ENCODE results near the gene KPNB1. TPM values are rescaled to one million over a fixed set of nuclear protein-coding genes. Genes with fewer than 3 reads are reported as not detected.

The KPNB1 gene
- total RNA-seq, 1 experiment from 2014 or later = 742 TPM

DNA sequence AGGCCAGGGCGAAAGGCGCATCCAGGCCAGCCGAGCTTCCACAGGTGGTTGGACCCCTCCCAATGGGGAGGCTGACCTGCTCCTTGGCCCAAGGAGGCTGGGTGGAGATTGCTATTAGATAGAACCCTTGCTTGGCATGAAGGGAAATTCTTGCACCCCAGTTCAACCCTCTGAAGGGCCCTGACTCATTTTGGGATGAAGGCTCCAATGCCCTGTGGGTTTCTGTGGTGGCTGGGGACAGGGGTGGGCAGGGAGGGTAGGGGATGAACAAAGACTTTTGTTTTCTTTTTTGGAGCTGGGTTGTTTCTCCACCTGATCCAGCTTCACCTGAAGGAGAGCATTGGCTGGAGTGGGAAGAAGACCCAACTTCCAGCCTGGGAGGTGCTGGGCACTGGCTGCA lies 66.7 kb downstream of the KPNB1 start:
- Histone ChIP-seq H2AFZ (ENCODE audit: low read length) (no peak overlapping the region), H3K9ac (ENCODE audit: extremely low read depth, insufficient read length, low read length) (no peak overlapping the region), H2BK5ac (ENCODE audit: insufficient read length, low read length) (no peak overlapping the region), H3K4me1 (ENCODE audit: insufficient read depth, low read length) (no peaks in the 10 kb centered on the region), H3K27me3 (ENCODE audit: insufficient read depth, low read length) (peaks cover 2% of the 10 kb centered on the region; the same call in 1 of the 2 replicates), H2BK15ac (ENCODE audit: low read depth, low read length) (no peak overlapping the region), H3K4me2 (ENCODE audit: insufficient read depth, insufficient read length, low read length) (no peak overlapping the region), H4K5ac (ENCODE audit: insufficient read length, low read depth, low read length) (no peak overlapping the region), H3T11ph (ENCODE audit: low read length) (no peak overlapping the region), H3K56ac (ENCODE audit: insufficient read length, low read depth, low read length) (no peak overlapping the region), H3K14ac (ENCODE audit: insufficient read depth, low read length) (no peak overlapping the region; the same call in 1 of the 2 replicates), H2AK5ac (ENCODE audit: insufficient read length, low read length) (no peak overlapping the region), H3K18ac (ENCODE audit: insufficient read length, low read depth, low read length) (no peak overlapping the region), H3K27ac (ENCODE audit: insufficient read length, low read depth, low read length) (no peak overlapping the region), H2BK120ac (ENCODE audit: low read depth, low read length, poor library complexity, severe bottlenecking) (no peak overlapping the region), H3K23me2 (ENCODE audit: insufficient read length, low read depth, low read length, poor library complexity, severe bottlenecking) (peaks cover 3% of the 10 kb centered on the region), H4K91ac (ENCODE audit: insufficient read length, low read depth, low read length) (no peak overlapping the region), H3K23ac (ENCODE audit: insufficient read length, low read depth, low read length) (no peak overlapping the region), H4K20me1 (ENCODE audit: control insufficient read depth, insufficient read depth, insufficient read length) (no peaks in the 10 kb centered on the region), H3K4ac (ENCODE audit: low read depth, low read length) (no peak overlapping the region), H4K8ac (replicated peaks; ENCODE audit: insufficient read length, low read depth, low read length) (no peak overlapping the region), H3K9me3 (ENCODE audit: control insufficient read depth, low read depth, low read length) (no peaks in the 10 kb centered on the region), H3K79me2 (ENCODE audit: insufficient read depth, low read length) (no peaks in the 10 kb centered on the region), H2BK20ac (ENCODE audit: low read depth, low read length, poor library complexity, severe bottlenecking) (no peak overlapping the region), H2BK12ac (ENCODE audit: insufficient read length, low read depth, low read length) (no peak overlapping the region), H3K79me1 (ENCODE audit: insufficient read depth, low read depth, low read length, poor library complexity, severe bottlenecking) (no peaks in the 10 kb centered on the region)
- H3K9me3 Mint-ChIP-seq = no peaks in the 10 kb centered on the region
- H3K4me1 Mint-ChIP-seq = peaks cover 26 to 38% of the 10 kb centered on the region in 2 experiments
- TF ChIP-seq, protein P1, sequence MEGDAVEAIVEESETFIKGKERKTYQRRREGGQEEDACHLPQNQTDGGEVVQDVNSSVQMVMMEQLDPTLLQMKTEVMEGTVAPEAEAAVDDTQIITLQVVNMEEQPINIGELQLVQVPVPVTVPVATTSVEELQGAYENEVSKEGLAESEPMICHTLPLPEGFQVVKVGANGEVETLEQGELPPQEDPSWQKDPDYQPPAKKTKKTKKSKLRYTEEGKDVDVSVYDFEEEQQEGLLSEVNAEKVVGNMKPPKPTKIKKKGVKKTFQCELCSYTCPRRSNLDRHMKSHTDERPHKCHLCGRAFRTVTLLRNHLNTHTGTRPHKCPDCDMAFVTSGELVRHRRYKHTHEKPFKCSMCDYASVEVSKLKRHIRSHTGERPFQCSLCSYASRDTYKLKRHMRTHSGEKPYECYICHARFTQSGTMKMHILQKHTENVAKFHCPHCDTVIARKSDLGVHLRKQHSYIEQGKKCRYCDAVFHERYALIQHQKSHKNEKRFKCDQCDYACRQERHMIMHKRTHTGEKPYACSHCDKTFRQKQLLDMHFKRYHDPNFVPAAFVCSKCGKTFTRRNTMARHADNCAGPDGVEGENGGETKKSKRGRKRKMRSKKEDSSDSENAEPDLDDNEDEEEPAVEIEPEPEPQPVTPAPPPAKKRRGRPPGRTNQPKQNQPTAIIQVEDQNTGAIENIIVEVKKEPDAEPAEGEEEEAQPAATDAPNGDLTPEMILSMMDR (conservative IDR thresholded peaks at IDR 0.05) = no peak
- WGBS (ENCODE audit: extremely low coverage, insufficient read length, low lambda C conversion rate) = no CpG with 5 or more reads among the region's 3 CpGs
- H3K27me3 Mint-ChIP-seq (ENCODE audit: low read depth) = peaks cover 66% of the 10 kb centered on the region
- peaks cover 0 to 4% (median 2%) of the 10 kb centered on the region in 3 experiments; a peak in 1 of 7 replicates for H3K36me3 Mint-ChIP-seq (ENCODE audit: insufficient read depth in 1 of 3, low read depth in 3 of 3)
- no peak overlapping the region for H3K27ac Mint-ChIP-seq
- no peak for DNase-seq
- H3K4me3 Mint-ChIP-seq = peak overlapping the region in 1 of 2 experiments; percentile 0; a peak in 1 of 5 replicates
